OCI-LY7 (cell line): ENCODE data around the gene SLC9A9.

Experiments used
- CTCF ChIP-seq: fragments of 200-600 bp; sonication (generic); conservative IDR thresholded peaks from 2 replicates; pipeline ENCODE4 v1.5.1; 2014; ENCODE audit warnings: mild to moderate bottlenecking, antibody characterized with exemption, low read length, moderate library complexity, mixed read lengths
- EZH2phosphoT487 ChIP-seq: fragments of 200-600 bp; sonication (generic); IDR thresholded peaks from 2 replicates; pipeline ENCODE4 v1.6.1; 2018; ENCODE audit warnings: low read depth, borderline replicate concordance, mild to moderate bottlenecking, mixed run types, antibody characterized with exemption, low read length, moderate library complexity, mixed read lengths

- TF ChIP-seq CTCF (no peak), EZH2phosphoT487 (no peak)
Measured at GRCh38 chr3:143235614-143236204, 612.6 kb downstream of the SLC9A9 start.
